CD4-positive, alpha-beta T cell treated with Interleukin-4 for 1 hour (primary cell): ENCODE results near the gene SHMT1.
"Not testable (repeated sequence)": the region's sequence is repeated elsewhere in the genome, so short reads cannot be mapped to it uniquely, and the experiment has no call there.

ENCODE experiments used
- DNase-seq, 2 donors: peaks; one replicate each; pipeline ENCODE4 v3.0.0-alpha.2; 2020 to 2022

SHMT1 gene

DNA sequence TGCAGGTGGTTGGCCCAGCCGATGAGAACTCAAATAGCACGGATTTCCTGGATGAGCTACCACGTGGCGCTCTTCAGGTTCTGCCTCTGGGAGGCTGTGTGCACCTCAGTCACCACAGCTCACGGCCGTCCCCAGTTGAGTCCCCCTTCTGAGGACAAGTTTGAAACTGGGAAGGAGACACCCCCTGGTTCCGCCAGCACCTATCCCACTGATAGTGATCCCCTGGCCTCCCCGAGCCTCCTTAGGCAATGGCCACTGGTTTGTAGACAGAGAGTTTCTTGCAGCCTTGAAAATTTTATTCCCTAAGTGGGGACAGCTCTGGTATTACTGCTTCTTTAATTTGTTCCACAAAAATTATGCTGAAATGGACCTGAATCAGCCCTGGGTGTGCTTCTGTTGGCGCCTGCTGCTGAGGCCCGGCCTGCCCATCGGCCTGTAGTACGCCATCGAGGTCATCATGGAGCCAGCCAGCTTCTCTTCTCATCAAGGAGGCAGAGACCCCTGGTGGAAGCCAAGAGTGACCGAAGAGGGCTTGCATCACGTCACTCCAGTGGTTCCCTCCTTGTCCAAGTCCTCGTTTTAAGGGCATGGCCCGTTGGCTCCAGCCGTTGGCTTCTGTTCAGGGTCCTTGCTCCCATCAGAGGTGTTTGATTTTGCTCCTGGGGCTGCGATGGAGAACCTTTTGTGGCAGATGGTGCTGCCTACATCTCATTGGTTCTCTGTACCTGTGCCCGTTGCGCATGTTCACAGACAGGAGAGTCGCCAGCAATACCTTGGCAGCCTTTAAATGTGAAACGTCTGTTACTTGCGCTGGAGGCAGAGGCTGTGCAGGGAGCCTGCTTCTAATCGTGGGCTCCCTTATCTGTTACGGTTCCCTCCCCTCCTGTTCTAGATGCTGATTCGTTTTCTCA, 39.0 kb downstream of the SHMT1 start:
- DNase-seq, result no peak

DNA sequence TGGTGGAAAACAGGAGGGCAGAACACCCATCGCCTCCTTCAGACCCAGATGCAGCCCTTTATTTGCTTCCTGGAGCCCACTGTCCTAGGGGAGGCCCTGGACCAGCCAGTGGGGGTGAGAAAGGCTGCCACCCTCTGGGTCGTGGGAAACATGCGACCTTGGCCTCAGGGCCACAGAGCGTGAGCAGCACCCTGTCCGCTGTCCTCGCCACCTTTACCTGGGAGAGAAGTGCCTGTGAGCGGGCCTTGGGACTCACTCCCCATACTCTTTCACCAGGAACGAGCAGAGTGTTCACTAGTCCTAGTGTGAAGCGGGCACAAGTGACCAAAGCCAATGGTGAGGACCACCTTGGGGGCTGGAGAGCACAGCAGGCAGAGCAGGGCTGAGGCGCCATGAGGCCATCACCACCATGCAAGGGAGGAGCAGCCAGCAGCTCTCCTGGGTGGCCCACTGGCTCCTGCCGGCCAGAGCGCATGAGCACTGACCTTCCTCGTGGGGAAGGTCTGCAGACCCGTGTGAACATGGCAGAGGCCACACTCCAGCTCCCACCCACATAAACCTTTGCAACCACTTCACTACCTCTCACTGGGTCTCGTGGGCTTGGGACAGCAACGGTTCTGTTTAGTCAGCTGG, 39.7 kb downstream of the SHMT1 start:
- DNase-seq, result no peak

DNA sequence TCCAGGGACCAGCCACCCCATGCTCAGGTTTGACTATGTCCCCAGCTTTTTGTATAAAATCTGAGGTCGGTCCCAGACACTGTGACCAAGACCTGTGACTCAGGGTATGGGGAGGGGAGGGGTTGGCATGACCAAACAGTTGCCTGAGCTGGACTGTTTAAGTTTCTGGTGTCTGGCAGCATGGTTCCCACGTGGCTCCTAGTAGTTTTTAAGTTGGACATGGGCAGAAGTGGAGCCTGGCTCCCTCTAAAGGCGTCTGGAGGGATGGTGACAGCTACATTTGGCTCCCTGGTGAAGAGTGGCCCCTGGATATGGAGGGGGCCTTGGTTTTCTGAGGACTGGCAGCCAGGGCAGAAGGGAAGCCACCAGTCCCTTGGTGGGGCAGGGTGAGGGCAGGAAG, 40.3 kb downstream of the SHMT1 start:
- no peak for DNase-seq

DNA sequence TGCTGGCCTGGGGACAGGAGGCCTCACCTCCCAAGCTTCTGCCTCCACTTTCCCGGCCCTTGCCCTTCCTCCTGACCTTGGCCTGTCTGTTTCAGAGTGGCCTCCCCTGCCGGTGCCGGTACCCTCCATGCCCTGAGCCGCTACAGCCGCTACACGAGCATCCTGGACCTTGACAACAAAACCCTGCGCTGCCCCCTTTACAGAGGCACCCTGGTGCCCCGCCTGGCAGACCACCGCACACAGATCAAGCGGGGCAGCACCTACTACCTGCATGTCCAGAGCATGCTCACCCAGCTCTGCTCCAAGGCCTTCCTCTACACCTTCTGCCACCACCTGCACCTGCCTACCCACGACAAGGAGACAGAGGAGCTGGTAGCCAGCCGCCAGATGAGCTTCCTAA, 40.8 kb downstream of the SHMT1 start:
- no peak for DNase-seq

DNA sequence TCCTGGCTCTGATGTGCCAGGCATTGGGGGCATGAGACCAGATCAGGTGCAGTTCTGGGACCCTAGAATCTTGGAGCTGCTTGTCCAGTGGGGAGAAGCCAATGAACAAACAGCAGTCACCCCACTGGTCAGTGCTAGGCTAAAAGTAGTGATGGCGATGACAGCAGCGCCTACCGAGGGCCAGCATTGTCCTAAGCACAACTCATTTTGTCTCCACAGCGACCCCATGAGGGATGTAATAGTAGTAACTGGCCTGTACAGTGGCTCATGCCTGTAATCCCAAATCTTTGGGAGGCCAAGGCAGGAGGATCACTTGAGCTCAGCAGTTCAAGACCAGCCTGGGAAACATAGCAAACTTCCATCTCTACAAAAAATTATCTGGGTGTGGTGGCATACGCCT, 42.0 kb downstream of the SHMT1 start:
- no peak for DNase-seq

DNA sequence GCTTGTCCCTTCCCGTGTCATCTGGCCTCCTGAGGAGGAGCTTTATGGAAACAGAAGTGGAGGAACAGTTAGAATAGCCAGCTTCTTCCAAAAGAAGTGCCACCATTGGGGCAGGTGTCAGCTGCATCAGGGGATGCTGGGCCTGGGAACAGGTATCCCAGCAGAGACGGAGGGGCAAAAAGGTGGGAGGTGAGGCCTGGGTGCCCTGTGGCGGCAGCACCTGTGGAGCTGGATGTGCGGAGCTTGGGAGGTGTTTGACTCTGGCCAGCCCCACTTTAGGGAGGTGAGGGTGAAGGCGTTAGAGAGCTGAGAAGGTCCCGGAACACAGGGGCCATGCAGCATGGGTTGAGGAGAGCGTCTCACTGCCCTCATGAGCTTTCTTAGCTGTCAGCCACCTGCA, 43.0 kb downstream of the SHMT1 start:
- no peak for DNase-seq

DNA sequence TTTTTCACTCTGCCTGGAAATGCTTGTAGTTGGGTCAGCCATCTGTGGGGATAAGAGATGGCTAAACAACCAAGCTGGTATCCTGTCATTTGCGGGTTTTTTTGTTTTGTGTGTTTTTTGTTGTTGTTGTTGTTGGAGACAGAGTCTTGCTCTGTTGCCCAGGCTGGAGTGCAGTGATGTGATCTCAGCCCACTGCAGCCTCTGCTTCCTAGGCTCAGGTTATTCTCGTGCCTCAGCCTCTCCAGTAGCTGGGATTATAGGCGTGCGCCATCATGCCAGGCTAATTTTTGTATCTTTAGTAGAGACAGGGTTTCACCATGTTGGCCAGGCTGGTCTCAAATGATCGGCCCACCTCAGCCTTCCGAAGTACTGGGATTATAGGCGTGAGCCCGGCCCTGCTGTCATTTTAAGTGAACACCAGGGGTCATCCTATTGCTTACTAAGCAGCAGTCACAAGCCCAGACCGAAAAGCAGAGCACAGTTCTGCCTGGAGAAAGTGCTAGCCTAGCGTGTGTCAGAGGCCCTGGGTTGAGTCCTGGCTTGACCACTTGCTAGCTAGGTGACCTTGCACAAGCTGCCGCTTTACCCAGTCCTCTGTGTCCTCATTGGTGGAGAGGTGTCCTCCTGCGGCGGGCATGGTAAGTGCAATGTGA, 43.6 kb downstream of the SHMT1 start:
- DNase-seq, result peak in 1 of 2 donors; percentile 20

DNA sequence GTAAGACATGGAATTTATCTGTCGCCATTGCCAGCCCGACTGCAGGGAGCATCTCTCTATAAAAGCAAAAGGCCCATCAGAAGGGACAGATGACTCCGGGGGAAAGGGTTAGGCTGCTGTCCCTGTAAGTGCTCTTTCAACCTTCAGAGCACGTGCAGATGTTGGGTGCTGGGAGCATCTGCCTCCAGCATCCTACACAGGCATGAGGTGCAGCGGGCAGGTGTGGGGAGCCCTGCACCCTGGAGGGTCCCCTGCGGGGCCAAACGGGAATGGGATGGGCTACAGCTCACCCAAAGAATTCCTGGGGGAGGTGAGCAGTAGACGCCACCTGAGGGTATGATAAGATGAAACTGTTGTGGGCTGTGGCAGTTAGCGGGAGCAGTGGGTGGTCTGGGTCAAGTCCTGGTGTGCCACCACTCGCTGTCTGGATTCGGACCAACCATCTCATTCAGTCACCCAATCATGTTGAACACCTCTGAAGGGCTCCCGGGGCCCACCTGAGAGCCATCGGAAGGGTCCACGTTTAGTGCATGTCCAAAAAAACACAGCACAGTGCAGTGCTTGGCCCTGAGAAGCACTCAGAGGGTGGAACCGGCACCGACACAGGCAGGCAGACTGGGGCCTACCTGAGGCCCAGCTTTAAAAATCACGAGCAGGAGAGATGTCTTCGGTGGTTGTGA, 44.4 kb downstream of the SHMT1 start:
- no peak for DNase-seq

DNA sequence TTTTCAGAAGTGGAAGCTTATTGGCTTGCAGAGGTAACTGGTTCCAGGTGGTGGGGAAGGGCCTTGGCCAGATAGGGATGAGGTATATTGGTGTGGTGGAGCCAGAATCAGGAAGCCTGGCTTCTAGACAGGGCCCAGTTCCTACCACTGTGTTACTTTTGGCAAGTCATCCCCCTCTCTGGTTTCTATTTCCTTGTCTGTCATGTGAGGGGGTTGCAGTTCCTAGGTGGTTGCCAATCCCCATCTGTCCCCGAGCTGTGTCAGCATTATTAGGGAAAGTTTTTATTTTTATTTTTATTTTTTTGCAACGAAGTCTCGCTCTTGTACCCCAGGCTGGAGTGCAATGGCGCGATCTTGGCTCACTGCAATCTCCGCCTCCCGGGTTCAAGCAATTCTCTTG, 45.2 kb downstream of the SHMT1 start:
- DNase-seq, result no peak

DNA sequence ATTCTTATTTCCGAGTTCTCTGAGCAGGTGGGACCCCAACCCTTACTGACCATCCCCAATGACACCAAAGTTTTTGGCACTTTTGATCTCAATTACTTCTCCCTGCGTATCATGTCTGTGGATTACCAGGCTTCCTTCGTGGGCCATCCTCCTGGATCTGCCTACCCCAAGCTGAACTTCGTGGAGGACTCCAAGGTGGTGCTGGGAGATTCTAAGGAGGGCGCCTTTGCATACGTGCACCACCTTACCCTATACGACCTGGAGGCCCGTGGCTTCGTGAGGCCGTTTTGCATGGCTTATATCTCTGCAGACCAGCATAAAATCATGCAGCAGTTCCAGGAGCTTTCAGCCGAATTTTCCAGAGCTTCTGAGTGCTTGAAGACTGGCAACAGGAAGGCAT, 47.4 kb downstream of the SHMT1 start:
- DNase-seq, result no peak

DNA sequence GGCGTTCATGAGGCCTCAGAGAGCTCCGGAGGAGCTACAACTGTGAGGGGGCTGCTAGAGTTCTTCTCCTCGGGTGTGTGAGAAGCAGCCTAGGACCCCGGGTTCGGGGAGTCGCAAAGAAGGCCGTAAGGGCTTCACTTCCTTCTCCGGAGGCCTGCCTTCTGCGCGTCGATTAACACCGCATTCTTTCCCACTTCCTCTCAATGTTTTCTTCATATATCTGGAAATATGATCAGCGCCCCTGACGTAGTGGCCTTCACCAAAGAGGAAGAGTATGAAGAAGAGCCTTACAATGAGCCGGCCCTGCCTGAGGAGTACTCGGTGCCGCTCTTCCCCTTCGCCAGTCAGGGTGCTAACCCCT, 47.8 kb downstream of the SHMT1 start:
- DNase-seq, result peak; percentile 58 to 67

DNA sequence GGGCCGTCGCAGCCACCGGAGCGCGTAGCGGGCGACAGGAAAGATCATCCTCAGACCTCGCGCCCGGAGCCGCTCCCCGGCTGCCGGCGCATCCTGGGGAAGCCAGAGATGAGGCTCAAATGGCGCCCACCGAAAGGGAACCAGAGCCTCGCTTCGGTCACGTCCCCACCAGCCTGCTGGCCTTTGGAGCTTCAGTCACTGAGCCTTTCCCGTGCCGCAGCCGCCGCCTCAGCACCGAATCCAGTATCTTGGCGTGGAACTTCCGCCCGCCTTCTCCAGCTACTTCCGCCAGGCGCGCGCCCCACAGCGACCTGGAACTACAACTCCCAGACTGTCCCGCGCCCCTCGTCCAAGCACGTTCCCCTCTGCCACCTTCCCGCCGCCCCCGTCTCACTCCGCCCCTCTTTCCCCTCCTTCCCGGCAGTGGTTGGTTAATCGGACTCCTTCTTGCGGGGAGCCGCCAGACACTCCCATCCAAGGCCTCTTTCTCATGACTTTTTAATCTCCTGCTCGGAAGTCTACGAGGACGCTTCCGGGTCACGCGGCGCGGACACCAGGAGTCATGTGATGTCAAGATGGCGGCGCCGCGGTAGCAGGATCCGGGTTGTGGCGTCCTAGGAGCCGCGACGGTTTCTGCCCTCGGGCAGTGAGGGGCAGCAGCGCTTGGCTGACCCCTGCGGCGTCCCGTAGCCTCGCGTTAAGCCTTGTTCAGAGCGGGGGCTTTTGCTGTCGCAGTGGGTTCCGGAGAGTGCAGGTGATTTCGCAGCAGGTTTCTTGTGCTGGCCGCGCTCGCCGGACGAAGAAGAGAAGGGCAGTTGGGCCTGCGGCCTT, 48.4 kb downstream of the SHMT1 start, which contains the start of the genes SMCR8 and TOP3A:
TSS of gene SMCR8 (plus strand) at position 563 of the 831 bp plus-strand sequence. CDS start 497 bp downstream, outside the sequence.
TSS of gene TOP3A (minus strand) at position 264 of the 831 bp plus-strand sequence. CDS start at position 48, 216 bp downstream.
- peak; percentile 98 for DNase-seq

DNA sequence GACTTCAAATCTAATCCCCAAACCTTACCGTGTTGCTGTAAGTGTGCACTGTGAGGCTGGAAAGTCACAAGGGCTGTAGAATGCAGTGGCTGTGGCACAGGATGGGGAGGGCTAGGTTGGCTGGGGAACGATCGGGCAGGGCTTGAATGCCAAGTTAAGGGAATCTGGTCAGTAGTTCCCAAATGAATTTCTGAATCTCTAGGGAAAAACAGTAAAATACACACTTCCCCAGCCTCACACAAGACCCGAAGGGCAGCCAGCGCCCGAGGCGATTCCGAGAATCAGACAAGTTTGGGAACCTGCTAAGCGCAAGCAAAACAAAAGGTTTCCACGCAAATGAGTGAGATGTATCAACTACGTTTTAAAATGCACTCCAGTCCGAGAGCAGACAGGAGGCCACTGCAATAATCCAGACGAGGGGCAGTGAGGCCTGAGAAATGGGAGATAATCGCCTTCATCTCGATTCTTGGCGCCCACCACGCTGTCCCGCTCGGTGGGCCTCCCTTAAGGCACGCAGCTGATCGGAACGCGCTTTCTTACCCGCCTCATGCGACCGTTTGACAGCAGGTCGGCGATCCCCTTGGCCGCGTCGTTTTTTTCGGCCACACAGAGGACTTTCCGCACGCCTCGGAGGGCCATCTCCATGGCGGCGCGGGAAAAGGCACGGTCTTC, 49.2 kb downstream of the SHMT1 start:
- no peak for DNase-seq

DNA sequence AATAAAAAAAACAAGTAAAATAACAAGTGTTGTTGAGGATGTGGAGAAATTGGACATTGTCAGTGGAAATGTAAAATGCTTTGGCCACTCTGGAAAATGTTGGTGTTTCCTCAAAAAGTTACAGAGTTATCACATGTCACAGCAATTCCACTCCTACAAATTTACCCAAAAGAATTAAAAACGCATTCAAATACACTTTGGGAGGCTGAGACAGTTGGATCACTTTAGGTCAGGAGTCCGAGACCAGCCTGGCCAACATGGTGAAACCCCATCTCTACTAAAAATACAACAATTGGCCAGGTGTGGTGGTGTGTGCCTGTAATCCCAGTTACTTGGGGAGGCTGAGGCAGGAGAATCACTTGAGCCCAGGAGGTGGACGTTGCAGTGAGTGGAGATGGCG, 54.1 kb downstream of the SHMT1 start:
- no peak for DNase-seq

DNA sequence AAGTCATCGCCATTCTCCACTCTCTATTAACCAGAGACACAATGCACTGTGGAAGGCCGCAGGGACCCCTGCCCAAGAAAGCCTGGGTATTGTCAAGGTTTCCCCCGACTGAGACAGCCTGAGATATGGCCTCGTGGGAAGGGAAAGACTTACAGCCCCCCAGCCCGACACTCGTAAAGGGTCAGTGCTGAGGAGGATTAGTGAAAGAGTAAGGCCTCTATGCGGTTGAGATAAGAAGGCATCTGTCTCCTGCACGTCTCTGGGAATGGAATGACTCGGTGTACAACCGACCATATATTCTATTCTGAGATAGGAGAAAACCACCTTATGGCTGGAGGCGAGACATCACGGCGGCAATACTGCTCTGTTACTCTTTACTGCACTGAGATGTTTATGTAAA, 60.1 kb downstream of the SHMT1 start:
- DNase-seq, result not testable (repeated sequence)

DNA sequence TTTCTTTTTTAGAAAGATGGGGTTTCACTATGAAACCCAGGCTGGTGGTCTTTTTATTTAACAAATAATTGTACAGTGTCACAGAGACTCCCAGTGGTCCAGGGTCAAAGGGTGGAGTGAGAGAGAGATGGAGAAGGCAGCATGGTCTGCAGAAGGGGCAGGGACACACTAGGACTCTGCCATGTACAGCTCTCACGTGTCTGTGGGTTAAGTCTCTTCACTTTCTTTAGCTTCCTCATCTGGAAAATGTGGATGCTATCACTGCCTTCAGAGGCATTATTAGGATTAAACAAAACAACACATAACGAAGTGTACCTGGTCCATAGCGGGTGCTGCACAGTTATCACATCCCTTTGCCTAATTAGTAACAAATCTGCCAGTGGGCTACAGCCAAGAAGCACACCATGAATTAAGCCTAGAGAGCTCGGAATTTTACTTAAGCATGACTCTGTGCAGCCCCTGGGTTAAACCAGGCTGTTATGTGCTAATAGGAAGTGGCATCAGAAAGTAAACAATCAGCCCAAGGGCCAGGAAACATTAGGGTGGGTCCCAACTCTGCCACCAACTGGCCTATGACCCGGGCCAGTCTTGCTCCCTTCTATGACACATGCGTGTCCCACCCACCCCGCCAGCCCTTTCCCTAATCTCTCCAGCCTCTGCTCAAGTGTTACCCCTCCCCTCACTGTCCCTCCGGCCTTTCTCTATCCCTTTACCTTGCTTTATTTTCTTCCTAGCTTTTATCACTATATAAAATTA, 62.4 kb downstream of the SHMT1 start:
- peak in 1 of 2 donors; percentile 17 for DNase-seq

DNA sequence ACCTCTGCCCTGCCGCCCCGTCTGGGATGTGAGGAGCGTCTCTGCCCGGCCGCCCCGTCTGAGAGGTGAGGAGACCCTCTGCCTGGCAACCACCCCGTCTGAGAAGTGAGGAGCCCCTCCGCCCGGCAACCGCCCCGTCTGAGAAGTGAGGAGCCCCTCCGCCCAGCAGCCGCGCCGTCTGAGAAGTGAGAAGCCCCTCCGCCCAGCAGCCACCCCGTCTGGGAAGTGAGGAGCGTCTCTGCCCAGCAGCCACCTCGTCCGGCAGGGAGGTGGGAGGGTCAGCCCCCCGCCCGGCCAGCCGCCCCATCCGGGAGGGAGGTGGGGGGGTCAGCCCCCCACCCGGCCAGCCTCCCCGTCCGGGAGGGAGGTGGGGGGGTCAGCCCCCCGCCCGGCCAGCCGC, 65.3 kb downstream of the SHMT1 start:
- not testable (repeated sequence) for DNase-seq

DNA sequence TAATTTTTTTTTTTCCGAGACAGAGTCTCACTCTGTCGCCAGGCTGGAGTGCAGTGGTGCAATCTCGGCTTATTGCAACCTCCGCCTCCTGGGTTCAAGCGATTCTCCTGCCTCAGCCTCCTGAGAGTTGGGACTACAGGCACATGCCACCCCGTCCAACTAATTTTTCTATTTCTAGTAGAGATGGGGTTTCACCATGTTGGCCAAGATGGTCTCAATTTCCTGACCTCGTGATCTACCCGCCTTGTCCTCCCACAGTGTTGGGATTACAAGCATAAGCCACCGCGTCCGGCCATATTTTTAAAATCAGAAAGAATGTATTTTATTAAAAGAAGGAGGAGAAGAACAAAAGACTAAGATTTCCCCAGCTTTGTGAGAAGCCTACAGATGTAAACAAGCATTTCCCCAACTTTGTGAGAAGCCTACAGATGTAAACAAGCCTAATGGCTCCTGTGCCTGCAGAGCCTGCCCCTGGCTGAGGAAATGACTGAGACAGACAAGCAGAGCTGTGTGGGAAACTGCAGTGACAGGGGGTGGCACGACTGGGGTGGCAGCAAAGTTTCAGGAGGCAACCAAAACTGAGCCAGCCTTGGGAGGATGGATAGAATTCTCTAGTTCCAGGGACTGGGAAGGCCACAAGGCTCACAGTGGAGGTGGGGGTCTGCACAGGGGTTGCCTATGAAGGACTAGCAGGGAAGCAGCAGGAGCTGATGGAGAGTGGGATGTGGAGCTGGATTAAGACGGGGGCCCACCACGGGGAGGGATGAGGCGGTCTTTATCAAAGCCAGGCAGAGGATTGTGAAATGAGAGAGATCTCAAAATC, 71.4 kb downstream of the SHMT1 start:
- no peak for DNase-seq

DNA sequence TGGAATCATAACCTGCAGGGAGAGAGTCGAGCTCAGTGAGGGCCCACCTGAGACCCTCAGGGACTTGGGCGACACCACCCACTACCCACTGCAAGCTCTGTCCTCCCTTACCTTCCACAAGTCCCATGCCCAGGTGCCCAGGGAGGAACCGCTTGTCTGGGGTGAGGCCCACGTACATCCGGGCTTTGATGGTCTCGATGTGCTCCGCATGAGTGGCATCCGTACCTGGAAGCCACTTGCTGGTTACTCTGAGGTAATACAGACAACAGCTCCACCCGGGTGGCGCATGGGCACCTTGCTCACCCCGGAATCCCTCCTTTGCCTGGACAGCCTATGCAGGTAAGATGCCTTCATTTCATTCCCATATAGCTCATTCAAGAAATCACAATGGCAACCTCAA, 78.1 kb downstream of the SHMT1 start:
- no peak for DNase-seq

DNA sequence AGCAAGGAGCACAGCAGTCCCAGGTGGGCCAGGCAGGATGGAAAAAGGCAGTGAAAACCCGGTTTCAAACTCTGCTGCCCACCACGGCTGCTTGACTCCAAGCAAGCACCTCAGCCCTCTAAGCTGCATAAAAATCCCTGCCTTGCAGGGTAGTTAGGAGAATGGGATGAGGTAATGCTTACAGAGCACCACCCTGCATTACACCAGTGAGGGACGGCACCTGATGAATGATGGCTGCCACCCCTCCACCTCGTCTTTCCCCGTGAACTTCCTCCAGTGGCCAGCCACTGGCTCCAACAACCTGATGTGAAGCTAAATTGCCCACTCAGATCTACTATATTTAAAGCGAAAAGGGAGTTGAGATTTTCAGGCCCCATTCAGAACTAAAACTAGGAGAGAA, 81.6 kb downstream of the SHMT1 start:
- DNase-seq, result no peak
